Measurements from ENCODE around the gene PDE6C. TPM values are rescaled to one million over a fixed set of nuclear protein-coding genes. Genes with fewer than 3 reads are reported as not detected.

Gene PDE6C
- total RNA-seq, 4 donors from 2014 or later: not detected

DNA sequence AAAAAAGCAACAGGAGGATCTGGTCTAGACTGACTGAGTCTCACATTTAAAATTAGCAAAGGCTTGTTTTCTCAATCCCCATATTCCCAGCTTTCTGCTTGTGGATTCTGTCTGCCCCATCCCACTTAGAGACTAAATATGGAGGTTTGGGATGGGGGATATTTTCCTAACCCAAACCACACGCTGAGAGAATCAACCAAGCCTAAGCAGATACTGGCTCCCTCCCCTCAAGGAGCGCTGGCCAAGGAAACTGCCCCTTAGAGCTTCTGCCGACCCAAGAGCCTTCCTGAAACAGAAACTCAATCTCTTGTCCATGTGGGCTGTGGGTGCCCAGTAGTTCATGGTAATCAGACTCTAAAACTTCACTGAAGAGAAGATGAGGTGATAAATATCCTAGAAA lies 42.0 kb upstream of the PDE6C start:
- WGBS, 2 donors: 40 to 45% methylated on average over 3 of the region's 3 CpGs
- no peaks in the 10 kb centered on the region for H3K9me3 ChIP-seq
- no peak for DNase-seq (ENCODE audit: low spot score in 2 of 2)
- H3K36me3 ChIP-seq: no peaks in the 10 kb centered on the region
- peaks cover 0 to 25% (median 4%) of the 10 kb centered on the region in 4 donors for H3K4me1 ChIP-seq
- H3K27me3 ChIP-seq: peaks cover 0 to 44% of the 10 kb centered on the region in 2 donors
- no peak overlapping the region for H3K4me3 ChIP-seq
- no peak overlapping the region for H3K27ac ChIP-seq
- TF ChIP-seq, protein P1, sequence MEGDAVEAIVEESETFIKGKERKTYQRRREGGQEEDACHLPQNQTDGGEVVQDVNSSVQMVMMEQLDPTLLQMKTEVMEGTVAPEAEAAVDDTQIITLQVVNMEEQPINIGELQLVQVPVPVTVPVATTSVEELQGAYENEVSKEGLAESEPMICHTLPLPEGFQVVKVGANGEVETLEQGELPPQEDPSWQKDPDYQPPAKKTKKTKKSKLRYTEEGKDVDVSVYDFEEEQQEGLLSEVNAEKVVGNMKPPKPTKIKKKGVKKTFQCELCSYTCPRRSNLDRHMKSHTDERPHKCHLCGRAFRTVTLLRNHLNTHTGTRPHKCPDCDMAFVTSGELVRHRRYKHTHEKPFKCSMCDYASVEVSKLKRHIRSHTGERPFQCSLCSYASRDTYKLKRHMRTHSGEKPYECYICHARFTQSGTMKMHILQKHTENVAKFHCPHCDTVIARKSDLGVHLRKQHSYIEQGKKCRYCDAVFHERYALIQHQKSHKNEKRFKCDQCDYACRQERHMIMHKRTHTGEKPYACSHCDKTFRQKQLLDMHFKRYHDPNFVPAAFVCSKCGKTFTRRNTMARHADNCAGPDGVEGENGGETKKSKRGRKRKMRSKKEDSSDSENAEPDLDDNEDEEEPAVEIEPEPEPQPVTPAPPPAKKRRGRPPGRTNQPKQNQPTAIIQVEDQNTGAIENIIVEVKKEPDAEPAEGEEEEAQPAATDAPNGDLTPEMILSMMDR (IDR thresholded peaks at IDR 0.05): no peak
- TF ChIP-seq POLR2A (IDR thresholded peaks at IDR 0.05) (no peak), EP300 (IDR thresholded peaks at IDR 0.05) (no peak)

DNA sequence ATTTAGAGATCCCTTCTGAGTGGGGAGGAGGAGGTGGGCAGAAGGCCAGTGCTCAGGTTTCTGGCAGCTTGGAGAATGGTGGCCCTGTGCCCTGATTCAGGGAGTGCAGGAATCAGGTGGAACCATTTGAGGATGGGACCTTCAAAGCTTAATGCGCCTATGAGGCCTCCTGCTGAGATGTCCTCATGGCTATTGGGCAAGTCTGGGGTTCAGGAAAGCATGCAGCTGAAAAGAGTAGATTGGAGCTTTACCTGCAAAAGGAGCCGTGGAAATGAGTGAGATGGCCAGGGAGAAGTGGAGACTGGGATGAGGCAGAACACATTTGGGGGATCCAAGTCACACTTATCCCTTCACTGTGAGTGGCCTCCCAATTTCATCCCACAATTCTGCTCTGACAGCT lies 39.7 kb upstream of the PDE6C start:
- DNase-seq (ENCODE audit: low spot score in 2 of 2): no peak
- H3K9me3 ChIP-seq: no peaks in the 10 kb centered on the region
- H3K27ac ChIP-seq: no peak overlapping the region
- WGBS, 2 donors: 92% methylated on average over 2 of the region's 2 CpGs
- H3K4me1 ChIP-seq: peaks cover 0 to 8% (median 3%) of the 10 kb centered on the region in 4 donors
- no peak overlapping the region for H3K4me3 ChIP-seq
- H3K27me3 ChIP-seq: peaks cover 0 to 22% of the 10 kb centered on the region in 2 donors
- no peaks in the 10 kb centered on the region for H3K36me3 ChIP-seq
- TF ChIP-seq EP300 (IDR thresholded peaks at IDR 0.05): no peak
- no peak for TF ChIP-seq POLR2A (IDR thresholded peaks at IDR 0.05)
- TF ChIP-seq, protein P1 (IDR thresholded peaks at IDR 0.05): no peak

DNA sequence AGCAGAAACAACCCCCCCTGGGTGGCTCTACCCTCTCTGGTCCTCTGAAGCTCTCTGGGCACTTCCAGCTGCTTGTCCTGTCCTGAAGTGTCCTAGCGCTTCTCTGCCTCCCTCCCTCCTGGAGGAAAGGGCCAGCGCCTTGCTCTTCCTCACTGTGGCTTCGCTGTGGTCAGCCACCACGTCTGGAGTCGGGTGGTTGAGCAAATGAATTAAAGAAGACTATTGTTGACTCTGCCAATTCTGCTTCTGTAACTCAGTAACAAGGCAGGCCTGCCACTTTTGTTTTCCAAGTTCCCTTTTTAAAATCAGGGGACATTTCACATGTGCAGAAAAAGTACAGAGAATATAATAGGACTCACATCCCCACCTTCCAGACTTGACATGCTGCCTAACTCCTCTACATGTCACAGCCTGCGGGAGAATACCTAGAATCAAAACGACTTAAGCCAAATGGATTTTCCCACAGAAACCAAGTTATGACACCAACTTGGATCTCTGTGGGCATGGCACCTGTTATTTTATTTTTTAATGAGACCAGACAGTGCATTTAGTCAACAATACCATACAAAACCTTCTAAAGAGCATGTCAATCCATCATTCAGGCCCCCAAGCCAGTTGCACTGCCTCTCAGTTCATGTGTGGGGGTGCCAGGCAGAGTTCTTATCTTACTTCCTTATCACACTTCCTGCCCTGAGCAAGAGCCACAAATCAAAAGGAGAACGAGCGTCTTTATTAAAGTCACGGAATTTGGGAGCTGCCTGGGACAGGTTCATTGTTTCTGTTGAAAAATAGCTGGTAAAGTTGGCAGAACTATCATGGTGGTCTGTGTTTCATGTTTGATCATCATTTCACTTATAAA lies 39.1 kb upstream of the PDE6C start:
- H3K27ac ChIP-seq: no peak overlapping the region
- no peaks in the 10 kb centered on the region for H3K9me3 ChIP-seq
- no peaks in the 10 kb centered on the region for H3K36me3 ChIP-seq
- peak in 1 of 2 donors; percentile 15 for DNase-seq (ENCODE audit: low spot score in 2 of 2)
- H3K27me3 ChIP-seq: peaks cover 0 to 15% of the 10 kb centered on the region in 2 donors
- TF ChIP-seq POLR2A (IDR thresholded peaks at IDR 0.05): no peak
- TF ChIP-seq, protein P1 (IDR thresholded peaks at IDR 0.05): no peak
- TF ChIP-seq EP300 (IDR thresholded peaks at IDR 0.05): peak in 1 of 2 donors; percentile 44
- WGBS, 2 donors: 49 to 50% methylated on average over 10 of the region's 10 CpGs
- H3K4me1 ChIP-seq: peaks cover 0 to 6% (median under 1%) of the 10 kb centered on the region in 4 donors
- H3K4me3 ChIP-seq: no peak overlapping the region

DNA sequence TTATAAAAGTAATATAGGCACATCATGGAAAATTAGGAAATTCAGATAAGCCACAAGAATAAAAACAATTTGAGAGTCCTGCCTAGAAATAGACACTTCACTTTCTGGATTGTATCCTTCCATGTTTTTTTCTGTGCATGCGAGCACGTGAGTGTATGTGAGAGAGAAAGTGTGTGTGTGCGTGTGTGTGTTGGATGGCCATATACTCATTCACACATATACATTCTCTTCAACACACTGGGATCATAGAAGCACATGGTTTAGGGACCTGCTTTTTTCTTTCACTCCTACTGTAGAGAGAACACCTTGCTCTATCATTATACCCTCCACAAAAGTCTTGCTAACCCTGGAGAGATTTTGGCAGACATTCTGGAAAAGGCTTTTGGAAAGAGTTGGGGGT lies 38.4 kb upstream of the PDE6C start:
- 79 to 80% methylated on average over 3 of the region's 3 CpGs for WGBS, 2 donors

More for the DNA sequence above, 38.4 kb upstream of the PDE6C start:
- Histone ChIP-seq H3K36me3 (no peaks in the 10 kb centered on the region), H3K9me3 (no peaks in the 10 kb centered on the region), H3K4me3 (no peak overlapping the region), H3K4me1 (peaks cover 0 to 6% (median 0%) of the 10 kb centered on the region in 4 donors), H3K27me3 (peaks cover 0 to 10% of the 10 kb centered on the region in 2 donors), H3K27ac (no peak overlapping the region)
- TF ChIP-seq POLR2A (IDR thresholded peaks at IDR 0.05) (no peak), EP300 (IDR thresholded peaks at IDR 0.05) (no peak)
- TF ChIP-seq, protein P1 (IDR thresholded peaks at IDR 0.05): no peak
- no peak for DNase-seq (ENCODE audit: low spot score in 2 of 2)

Data from tibial nerve (tissue), 4 donors.